GM23338 (cell line): ENCODE results near the gene DSCAML1. TPM values are rescaled to one million over a fixed set of nuclear protein-coding genes. Genes with fewer than 3 reads are reported as not detected.

Source experiments
- ATAC-seq: fragments of 200-7000 bp; cut with Tn5 transposase; 3 replicates; pipeline ENCODE4 v1.9.1; 2020
- DNase-seq: peaks from one replicate; pipeline ENCODE4 v3.0.0-alpha.2; 2015; ENCODE audit warnings: low spot score
- H2AFZ ChIP-seq: fragments of 200-600 bp; sonication (generic); 2 replicates; pipeline ENCODE4 v1.8.0; 2016; ENCODE audit warnings: antibody characterized with exemption, mild to moderate bottlenecking, moderate library complexity
- H3F3A ChIP-seq: fragments of 200-600 bp; sonication (generic); replicated peaks from 2 replicates; pipeline ENCODE4 v1.8.0; 2017; ENCODE audit warnings: antibody characterized with exemption, mixed run types, low read depth
- H3K27ac ChIP-seq: fragments of 200-600 bp; sonication (generic); 2 replicates; pipeline ENCODE4 v1.6.1; 2016; ENCODE audit warnings: low read depth
- H3K27me3 ChIP-seq: fragments of 200-600 bp; sonication (generic); 2 replicates; pipeline ENCODE4 v1.8.0; 2016; ENCODE audit warnings: mild to moderate bottlenecking, mixed run types, moderate library complexity; ENCODE audit not compliant: insufficient read depth
- H3K36me3 ChIP-seq: fragments of 200-600 bp; sonication (generic); 2 replicates; pipeline ENCODE4 v1.8.0; 2016; ENCODE audit warnings: mild to moderate bottlenecking; ENCODE audit not compliant: insufficient read depth
- H3K4me1 ChIP-seq: fragments of 200-600 bp; sonication (generic); 2 replicates; pipeline ENCODE4 v1.8.0; 2016; ENCODE audit warnings: mild to moderate bottlenecking, moderate library complexity; ENCODE audit not compliant: insufficient read depth
- H3K4me2 ChIP-seq: fragments of 200-600 bp; sonication (generic); 2 replicates; pipeline ENCODE4 v1.7.1; 2017; ENCODE audit warnings: mixed run types
- H3K4me3 ChIP-seq: fragments of 200-600 bp; sonication (generic); 2 replicates; pipeline ENCODE4 v1.6.1; 2016; ENCODE audit warnings: mixed run types
- H3K79me2 ChIP-seq: fragments of 200-600 bp; sonication (generic); replicated peaks from 2 replicates; pipeline ENCODE4 v1.8.0; 2017; ENCODE audit warnings: mild to moderate bottlenecking; ENCODE audit not compliant: insufficient read depth
- H3K9me2 ChIP-seq: fragments of 200-600 bp; sonication (generic); 2 replicates; pipeline ENCODE4 v1.8.0; 2017; ENCODE audit not compliant: insufficient read depth
- H4K20me1 ChIP-seq: fragments of 200-600 bp; sonication (generic); replicated peaks from 2 replicates; pipeline ENCODE4 v1.8.0; 2017; ENCODE audit warnings: mild to moderate bottlenecking; ENCODE audit not compliant: insufficient read depth
- H3K27ac Mint-ChIP-seq: 2 replicates; pipeline ENCODE4 v1.8.0; 2020; ENCODE audit warnings: inconsistent platforms, mild to moderate bottlenecking, moderate library complexity, mixed read lengths
- H3K27me3 Mint-ChIP-seq: 3 replicates; pipeline ENCODE4 v1.8.0; 2022; ENCODE audit warnings: low read depth, mild to moderate bottlenecking, moderate library complexity, mixed read lengths, inconsistent platforms; ENCODE audit not compliant: insufficient read depth, poor library complexity
- H3K36me3 Mint-ChIP-seq: 3 replicates; pipeline ENCODE4 v1.8.0; 2021; ENCODE audit warnings: low read depth, mild to moderate bottlenecking, inconsistent platforms, moderate library complexity, mixed read lengths
- H3K4me1 Mint-ChIP-seq: 3 replicates; pipeline ENCODE4 v1.8.0; 2020; ENCODE audit warnings: mild to moderate bottlenecking, inconsistent platforms, mixed read lengths
- H3K4me3 Mint-ChIP-seq: 3 replicates; pipeline ENCODE4 v1.8.0; 2021; ENCODE audit warnings: moderate library complexity, mild to moderate bottlenecking, inconsistent platforms, mixed read lengths
- H3K9me3 Mint-ChIP-seq: 3 replicates; pipeline ENCODE4 v1.8.0; 2020; ENCODE audit warnings: moderate library complexity, mild to moderate bottlenecking, inconsistent platforms, mixed read lengths
- JUNB ChIP-seq: IDR thresholded peaks from one replicate; pipeline ENCODE4 v1.6.1; 2016; ENCODE audit warnings: antibody characterized with exemption; ENCODE audit not compliant: unreplicated experiment
- NANOG ChIP-seq: IDR thresholded peaks from 2 replicates; pipeline ENCODE4 v1.6.1; 2016; ENCODE audit warnings: antibody characterized with exemption, borderline replicate concordance
- REST ChIP-seq: IDR thresholded peaks from one replicate; pipeline ENCODE4 v1.6.1; 2018; ENCODE audit warnings: antibody characterized with exemption; ENCODE audit not compliant: unreplicated experiment
- STAT1 ChIP-seq: IDR thresholded peaks from one replicate; pipeline ENCODE4 v1.6.1; 2016; ENCODE audit warnings: antibody characterized with exemption; ENCODE audit not compliant: unreplicated experiment
- ZNF114 ChIP-seq: fragments of 250-450 bp; sonication (Bioruptor Pico); IDR thresholded peaks from 2 replicates; pipeline ENCODE4 v1.5.0; 2020; ENCODE audit warnings: mild to moderate bottlenecking, moderate library complexity
- polyA plus RNA-seq: library from polyadenylated mRNA; unstranded; fragments of >200 nt; fragmentation: Nextera tagmentation; extraction: Ambion mirVana; gene quantifications from 2 replicates; pipeline ENCODE4 v1.2.1, GENCODE V29; 2016
- total RNA-seq: library from RNA; depleted of rRNA; stranded (reverse); fragments of >200 nt; shearing (Covaris generic); gene quantifications from 2 replicates; pipeline ENCODE4 v1.2.3, GENCODE V29; 2014
- TF ChIP-seq, protein P1 (sequence below): fragments of 250-450 bp; sonication (Bioruptor Pico); IDR thresholded peaks from 2 replicates; pipeline ENCODE4 v1.5.0; 2020; ENCODE audit warnings: mild to moderate bottlenecking, moderate library complexity

DSCAML1 gene
- total and polyA plus RNA-seq, 2 experiments from 2014 or later: 0.17 TPM; not detected in 1

- TF ChIP-seq, protein P1, sequence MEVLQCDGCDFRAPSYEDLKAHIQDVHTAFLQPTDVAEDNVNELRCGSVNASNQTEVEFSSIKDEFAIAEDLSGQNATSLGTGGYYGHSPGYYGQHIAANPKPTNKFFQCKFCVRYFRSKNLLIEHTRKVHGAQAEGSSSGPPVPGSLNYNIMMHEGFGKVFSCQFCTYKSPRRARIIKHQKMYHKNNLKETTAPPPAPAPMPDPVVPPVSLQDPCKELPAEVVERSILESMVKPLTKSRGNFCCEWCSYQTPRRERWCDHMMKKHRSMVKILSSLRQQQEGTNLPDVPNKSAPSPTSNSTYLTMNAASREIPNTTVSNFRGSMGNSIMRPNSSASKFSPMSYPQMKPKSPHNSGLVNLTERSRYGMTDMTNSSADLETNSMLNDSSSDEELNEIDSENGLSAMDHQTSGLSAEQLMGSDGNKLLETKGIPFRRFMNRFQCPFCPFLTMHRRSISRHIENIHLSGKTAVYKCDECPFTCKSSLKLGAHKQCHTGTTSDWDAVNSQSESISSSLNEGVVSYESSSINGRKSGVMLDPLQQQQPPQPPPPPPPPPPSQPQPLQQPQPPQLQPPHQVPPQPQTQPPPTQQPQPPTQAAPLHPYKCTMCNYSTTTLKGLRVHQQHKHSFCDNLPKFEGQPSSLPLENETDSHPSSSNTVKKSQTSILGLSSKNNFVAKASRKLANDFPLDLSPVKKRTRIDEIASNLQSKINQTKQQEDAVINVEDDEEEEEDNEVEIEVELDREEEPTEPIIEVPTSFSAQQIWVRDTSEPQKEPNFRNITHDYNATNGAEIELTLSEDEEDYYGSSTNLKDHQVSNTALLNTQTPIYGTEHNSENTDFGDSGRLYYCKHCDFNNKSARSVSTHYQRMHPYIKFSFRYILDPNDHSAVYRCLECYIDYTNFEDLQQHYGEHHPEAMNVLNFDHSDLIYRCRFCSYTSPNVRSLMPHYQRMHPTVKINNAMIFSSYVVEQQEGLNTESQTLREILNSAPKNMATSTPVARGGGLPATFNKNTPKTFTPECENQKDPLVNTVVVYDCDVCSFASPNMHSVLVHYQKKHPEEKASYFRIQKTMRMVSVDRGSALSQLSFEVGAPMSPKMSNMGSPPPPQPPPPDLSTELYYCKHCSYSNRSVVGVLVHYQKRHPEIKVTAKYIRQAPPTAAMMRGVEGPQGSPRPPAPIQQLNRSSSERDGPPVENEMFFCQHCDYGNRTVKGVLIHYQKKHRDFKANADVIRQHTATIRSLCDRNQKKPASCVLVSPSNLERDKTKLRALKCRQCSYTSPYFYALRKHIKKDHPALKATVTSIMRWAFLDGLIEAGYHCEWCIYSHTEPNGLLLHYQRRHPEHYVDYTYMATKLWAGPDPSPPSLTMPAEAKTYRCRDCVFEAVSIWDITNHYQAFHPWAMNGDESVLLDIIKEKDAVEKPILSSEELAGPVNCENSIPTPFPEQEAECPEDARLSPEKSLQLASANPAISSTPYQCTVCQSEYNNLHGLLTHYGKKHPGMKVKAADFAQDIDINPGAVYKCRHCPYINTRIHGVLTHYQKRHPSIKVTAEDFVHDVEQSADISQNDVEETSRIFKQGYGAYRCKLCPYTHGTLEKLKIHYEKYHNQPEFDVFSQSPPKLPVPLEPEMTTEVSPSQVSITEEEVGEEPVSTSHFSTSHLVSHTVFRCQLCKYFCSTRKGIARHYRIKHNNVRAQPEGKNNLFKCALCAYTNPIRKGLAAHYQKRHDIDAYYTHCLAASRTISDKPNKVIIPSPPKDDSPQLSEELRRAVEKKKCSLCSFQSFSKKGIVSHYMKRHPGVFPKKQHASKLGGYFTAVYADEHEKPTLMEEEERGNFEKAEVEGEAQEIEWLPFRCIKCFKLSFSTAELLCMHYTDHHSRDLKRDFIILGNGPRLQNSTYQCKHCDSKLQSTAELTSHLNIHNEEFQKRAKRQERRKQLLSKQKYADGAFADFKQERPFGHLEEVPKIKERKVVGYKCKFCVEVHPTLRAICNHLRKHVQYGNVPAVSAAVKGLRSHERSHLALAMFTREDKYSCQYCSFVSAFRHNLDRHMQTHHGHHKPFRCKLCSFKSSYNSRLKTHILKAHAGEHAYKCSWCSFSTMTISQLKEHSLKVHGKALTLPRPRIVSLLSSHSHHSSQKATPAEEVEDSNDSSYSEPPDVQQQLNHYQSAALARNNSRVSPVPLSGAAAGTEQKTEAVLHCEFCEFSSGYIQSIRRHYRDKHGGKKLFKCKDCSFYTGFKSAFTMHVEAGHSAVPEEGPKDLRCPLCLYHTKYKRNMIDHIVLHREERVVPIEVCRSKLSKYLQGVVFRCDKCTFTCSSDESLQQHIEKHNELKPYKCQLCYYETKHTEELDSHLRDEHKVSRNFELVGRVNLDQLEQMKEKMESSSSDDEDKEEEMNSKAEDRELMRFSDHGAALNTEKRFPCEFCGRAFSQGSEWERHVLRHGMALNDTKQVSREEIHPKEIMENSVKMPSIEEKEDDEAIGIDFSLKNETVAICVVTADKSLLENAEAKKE (CRISPR knock-in tag): no peak
- TF ChIP-seq JUNB (no peak), NANOG (no peak), REST (no peak)
Measured at GRCh38 chr11:117805045-117805444, 8.0 kb upstream of the DSCAML1 start (continued).

DNA sequence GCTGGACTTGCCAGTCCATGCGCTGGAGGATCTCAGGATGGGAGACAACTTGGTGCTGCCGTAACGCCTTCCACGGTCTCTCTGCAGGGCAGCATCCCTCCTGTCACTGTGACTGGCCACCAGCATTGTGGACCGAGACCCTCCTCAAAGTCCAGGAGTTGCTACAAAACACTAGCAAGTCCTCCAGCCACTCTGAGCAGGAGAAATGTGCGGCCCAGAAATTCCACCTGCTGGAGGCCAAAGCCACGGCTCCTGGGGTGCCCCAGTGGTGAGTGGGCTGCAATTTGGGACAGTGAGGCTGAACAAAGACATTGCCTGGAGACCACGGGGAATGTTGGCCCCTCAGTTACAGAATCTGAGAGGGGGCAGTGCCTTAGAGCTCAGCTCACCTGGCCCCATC, 6.9 kb upstream of the DSCAML1 start:
- Mint-ChIP-seq H3K27me3 (peaks cover 5% of the 10 kb centered on the region), H3K4me1 (peaks cover 7% of the 10 kb centered on the region; the same call in 2 of the 3 replicates), H3K27ac (no peak overlapping the region), H3K4me3 (no peak overlapping the region), H3K36me3 (no peaks in the 10 kb centered on the region), H3K9me3 (no peaks in the 10 kb centered on the region)
- ATAC-seq: no peak
- Histone ChIP-seq H3K4me3 (no peak overlapping the region), H3K9me2 (no peaks in the 10 kb centered on the region), H3K4me1 (0 out of 2 replicates have a peak, but pooled peaks cover 3% of the 10 kb centered on the region), H4K20me1 (no peaks in the 10 kb centered on the region), H3K79me2 (no peaks in the 10 kb centered on the region), H3K4me2 (no peak overlapping the region), H3K27ac (no peak overlapping the region), H3K36me3 (no peaks in the 10 kb centered on the region), H3F3A (no peaks in the 10 kb centered on the region), H2AFZ (no peak overlapping the region), H3K27me3 (peaks cover 15% of the 10 kb centered on the region)
- no peak for DNase-seq
- TF ChIP-seq ZNF114 (no peak), REST (no peak), STAT1 (no peak)
